Colon (tissue), 2 donors: ENCODE data around the gene HSDL1.

Source experiments
- FAIRE-seq: peaks from 2 replicates; lab custom pipeline; 2012; peaks lifted over from hg19 to GRCh38; lab: Jason Lieb, UNC
- donor health status: control.
- donor health status: control.

The HSDL1 gene

DNA sequence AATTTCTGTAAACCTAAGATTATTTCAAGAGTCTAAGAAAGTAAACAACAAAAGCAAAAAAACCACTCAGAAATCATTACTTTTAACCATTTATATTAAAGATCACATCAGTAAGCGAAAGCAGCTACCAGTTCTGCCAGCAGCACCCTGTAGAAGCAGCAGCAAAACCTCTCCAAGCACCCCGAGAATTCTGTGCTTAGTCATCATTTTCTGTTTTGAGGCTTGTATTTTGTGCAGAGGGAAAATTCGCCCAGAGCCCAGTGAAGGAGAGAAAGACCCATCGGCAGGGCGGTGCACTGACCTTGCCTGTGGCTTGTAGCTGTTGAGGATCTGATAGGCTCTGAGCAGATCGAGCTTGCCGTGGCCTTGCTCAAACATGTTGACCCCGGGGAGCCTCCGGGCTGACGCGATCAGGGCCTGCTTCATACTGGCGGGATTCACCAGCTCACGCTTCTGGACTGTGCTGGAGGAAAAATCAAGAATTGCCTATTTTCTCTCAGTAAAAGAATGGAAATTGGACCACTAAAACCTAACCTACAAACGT lies 63.5 kb downstream of the HSDL1 start:
- FAIRE-seq, result no peak

DNA sequence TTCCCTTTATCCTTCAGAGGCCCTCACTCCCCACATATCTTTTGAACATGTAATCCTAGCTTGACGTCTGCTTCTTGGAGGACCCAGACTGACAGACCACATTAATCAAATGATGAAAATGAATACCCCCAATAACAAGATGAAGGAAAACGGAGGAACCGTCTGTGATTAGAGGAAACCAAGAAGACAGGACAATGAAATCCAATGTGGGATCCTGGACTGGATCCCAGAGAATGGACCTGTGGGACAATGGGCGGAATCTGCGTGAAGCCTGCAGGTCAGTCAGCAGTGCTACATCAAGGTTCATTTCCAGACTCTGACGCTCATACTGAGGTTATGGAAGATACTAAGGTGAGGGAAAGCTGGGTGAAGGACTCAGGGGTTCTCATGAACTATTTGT lies 64.2 kb downstream of the HSDL1 start:
- no peak for FAIRE-seq

DNA sequence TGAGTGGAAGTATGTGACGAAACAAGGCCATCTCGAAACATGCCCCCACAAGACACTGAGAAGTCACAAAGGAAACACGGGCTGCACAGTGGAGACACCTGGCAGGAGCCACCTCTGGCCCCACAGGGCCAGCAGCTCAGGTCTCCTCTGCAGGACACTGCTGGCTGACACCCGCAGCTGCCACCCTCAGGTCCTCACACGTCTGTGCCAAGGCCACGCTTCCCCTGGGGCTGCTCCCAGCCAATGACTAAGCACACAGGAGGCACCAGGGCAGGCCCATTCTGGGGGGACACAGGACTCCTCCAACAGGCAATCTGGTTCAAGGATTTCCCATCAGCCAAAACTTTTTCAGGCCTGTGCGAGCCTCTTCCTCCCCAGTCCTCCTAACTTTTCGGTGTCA lies 64.6 kb downstream of the HSDL1 start:
- FAIRE-seq, result no peak

DNA sequence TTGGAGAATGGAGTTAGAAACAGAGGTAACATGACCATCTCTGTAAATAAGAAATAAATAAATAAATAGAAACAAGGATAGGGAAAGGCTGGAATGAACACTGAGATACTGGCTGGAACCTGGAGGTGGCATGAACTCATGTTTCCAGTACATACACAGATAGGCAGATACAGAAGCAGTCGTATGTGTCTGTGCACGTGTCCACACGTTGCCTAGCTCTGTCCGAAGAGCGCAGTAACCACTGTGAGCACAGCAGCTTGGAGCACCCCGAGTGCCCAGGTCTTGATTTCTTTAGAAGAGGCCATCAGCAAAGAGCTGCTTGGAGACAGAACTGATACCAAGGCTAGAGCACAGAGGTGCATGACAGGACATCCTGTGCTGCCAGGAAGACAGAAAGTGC lies 65.3 kb downstream of the HSDL1 start:
- no peak for FAIRE-seq

DNA sequence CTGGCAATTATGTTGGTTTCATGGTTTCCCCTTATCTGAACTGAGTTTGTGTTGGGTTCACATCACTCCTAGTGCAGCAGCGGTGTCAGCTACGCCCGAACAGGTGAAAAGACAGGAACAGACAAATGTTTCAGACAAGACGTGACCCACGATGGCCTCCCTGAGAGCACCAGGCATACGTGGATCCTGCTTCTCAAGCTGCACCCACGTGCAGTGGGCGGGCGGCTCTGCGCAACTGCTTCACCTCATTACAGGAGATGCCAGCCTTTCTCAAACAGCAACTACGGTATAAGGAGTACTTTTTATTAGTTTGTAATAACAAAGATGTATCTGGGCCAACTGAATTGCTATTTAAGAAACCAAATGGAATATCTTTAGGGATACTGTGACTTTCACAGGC lies 69.6 kb downstream of the HSDL1 start:
- no peak for FAIRE-seq

DNA sequence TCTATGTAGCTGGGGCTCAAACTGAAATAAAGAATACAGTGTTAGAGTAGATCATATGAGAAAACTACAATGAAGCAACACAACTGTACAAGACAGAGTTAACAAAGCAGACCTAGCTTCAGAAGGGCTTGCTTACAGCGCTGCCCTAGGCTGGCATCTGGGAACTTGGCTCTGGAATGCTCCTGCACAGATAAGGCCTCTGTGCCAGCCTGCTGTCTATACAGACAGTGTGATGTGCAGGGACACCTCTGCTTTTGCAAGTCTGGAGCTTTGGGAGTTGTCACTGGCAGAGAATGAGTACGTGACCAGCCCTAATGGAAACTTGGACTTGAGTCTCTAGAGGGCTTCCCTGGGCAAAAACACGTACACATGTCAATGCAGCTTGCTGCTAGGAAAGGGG lies 70.3 kb downstream of the HSDL1 start:
- no peak for FAIRE-seq
